ENCODE results near the gene SLC25A48. TPM values are rescaled to one million over a fixed set of nuclear protein-coding genes. Genes with fewer than 3 reads are reported as not detected.

Gene SLC25A48
- total RNA-seq, 1 experiment from 2014 or later, result not detected

- Histone ChIP-seq H3K36me3 (ENCODE audit: control insufficient read depth, insufficient read depth, low read length) (no peaks in the 10 kb centered on the region), H3K27ac (ENCODE audit: low read length) (no peak overlapping the region), H3K4me1 (ENCODE audit: control insufficient read depth, insufficient read depth, low read length) (no peaks in the 10 kb centered on the region; the same call in 1 of the 2 replicates), H3K9me3 (ENCODE audit: control insufficient read depth, insufficient read depth, low read depth, low read length) (no peaks in the 10 kb centered on the region), H3K4me3 (ENCODE audit: low read depth in 2 of 2, low read length in 2 of 2) (no peak overlapping the region), H3K27me3 (ENCODE audit: control insufficient read depth, insufficient read depth, low read length) (no peaks in the 10 kb centered on the region; the same call in 1 of the 2 replicates)
- ChIA-PET POLR2A (no interaction called here), CTCF (no interaction called here)
- TF ChIP-seq CTCF (IDR thresholded peaks at IDR 0.05) (no peak), SIN3A (IDR thresholded peaks at IDR 0.05; ENCODE audit: borderline replicate concordance, insufficient read depth, low read depth, low read length) (no peak), TCF7L2 (IDR thresholded peaks at IDR 0.05; ENCODE audit: low read depth, low read length) (no peak), POLR2AphosphoS5 (IDR thresholded peaks at IDR 0.05; ENCODE audit: low read depth, low read length) (no peak), REST (IDR thresholded peaks at IDR 0.05; ENCODE audit: insufficient read depth in 1 of 2, low read depth in 2 of 2, low read length in 1 of 2) (no peak)
- no TSS peak for BruUV-seq (replicated peaks)
- intact Hi-C loops (cut with micrococcal nuclease; ENCODE audit: unreplicated experiment) (loop anchor here (10.0 kb wide), 1 partner anchor 894 kb away; no protein-coding TSS in a partner anchor), in situ Hi-C loops (cut with HindIII; ENCODE audit: low pct_unique_long_range_greater_than_20kb, low sequenced_read_pairs) (no loop called here)
- no peak for DNase-seq (ENCODE audit: low read depth, low spot score)
- ATAC-seq, result no peak
These were observed 46.8 kb downstream of the SLC25A48 start for GRCh38 chr5:135881244-135881643.

GRCh38 chr5:135881819-135882218, 47.4 kb downstream of the SLC25A48 start:
- H3K4me3 ChIP-seq (ENCODE audit: low read depth in 2 of 2, low read length in 2 of 2), result no peak overlapping the region
- in situ Hi-C loops (cut with HindIII; ENCODE audit: low pct_unique_long_range_greater_than_20kb, low sequenced_read_pairs), result no loop called here
- DNase-seq (ENCODE audit: low read depth, low spot score) (no peak), ATAC-seq (no peak)
- H3K9me3 ChIP-seq (ENCODE audit: control insufficient read depth, insufficient read depth, low read depth, low read length), result no peaks in the 10 kb centered on the region
- H3K27me3 ChIP-seq (ENCODE audit: control insufficient read depth, insufficient read depth, low read length), result no peaks in the 10 kb centered on the region; the same call in 1 of the 2 replicates
- no peak overlapping the region for H3K27ac ChIP-seq (ENCODE audit: low read length)
- H3K4me1 ChIP-seq (ENCODE audit: control insufficient read depth, insufficient read depth, low read length), result no peaks in the 10 kb centered on the region; the same call in 1 of the 2 replicates
- H3K36me3 ChIP-seq (ENCODE audit: control insufficient read depth, insufficient read depth, low read length), result no peaks in the 10 kb centered on the region
- intact Hi-C loops (cut with micrococcal nuclease; ENCODE audit: unreplicated experiment), result loop anchor here (10.0 kb wide), 1 partner anchor 893 kb away; no protein-coding TSS in a partner anchor
- CTCF ChIA-PET, result no interaction called here
- no peak for TF ChIP-seq REST (IDR thresholded peaks at IDR 0.05; ENCODE audit: insufficient read depth in 1 of 2, low read depth in 2 of 2, low read length in 1 of 2)
- no peak for TF ChIP-seq SIN3A (IDR thresholded peaks at IDR 0.05; ENCODE audit: borderline replicate concordance, insufficient read depth, low read depth, low read length)
- TF ChIP-seq CTCF (IDR thresholded peaks at IDR 0.05), result no peak
- no peak for TF ChIP-seq POLR2AphosphoS5 (IDR thresholded peaks at IDR 0.05; ENCODE audit: low read depth, low read length)
- no peak for TF ChIP-seq TCF7L2 (IDR thresholded peaks at IDR 0.05; ENCODE audit: low read depth, low read length)
- no TSS peak for BruUV-seq (replicated peaks)
- POLR2A ChIA-PET, result interaction anchor here (0.5 kb wide), 1 partner anchor 10 kb away, joined by 9 read pairs; no protein-coding TSS in a partner anchor
